IPS-18c (cell line): ENCODE measurements around the gene TBC1D14.
A peak's percentile ranks its signal among the peaks of the same experiment; 100 is the strongest.
"Not testable (repeated sequence)": the region's sequence is repeated elsewhere in the genome, so short reads cannot be mapped to it uniquely, and the experiment has no call there.

Experiments
- H3K4me3 ChIP-seq: 2 replicates; pipeline ENCODE4 v1.7.0; 2013; ENCODE audit warnings: low read depth, mild to moderate bottlenecking, low read length, moderate library complexity; ENCODE audit not compliant: insufficient read depth
- H3K9me3 ChIP-seq: one replicate; pipeline ENCODE4 v1.6.1; 2013; ENCODE audit warnings: mild to moderate bottlenecking, low read length, moderate library complexity; ENCODE audit not compliant: control insufficient read depth, insufficient read depth

TBC1D14 gene

GRCh38 chr4:6969826-6970800 lies 60.5 kb downstream of the TBC1D14 start:
- Histone ChIP-seq H3K9me3 (no peaks in the 10 kb centered on the region), H3K4me3 (no peak overlapping the region)

GRCh38 chr4:6971536-6972374 lies 62.1 kb downstream of the TBC1D14 start:
- H3K9me3 ChIP-seq: no peaks in the 10 kb centered on the region
- H3K4me3 ChIP-seq: no peak overlapping the region

- Histone ChIP-seq H3K4me3 (no peak overlapping the region), H3K9me3 (no peaks in the 10 kb centered on the region)
Observed at GRCh38 chr4:6972375-6972650, 62.7 kb downstream of the TBC1D14 start.

DNA sequence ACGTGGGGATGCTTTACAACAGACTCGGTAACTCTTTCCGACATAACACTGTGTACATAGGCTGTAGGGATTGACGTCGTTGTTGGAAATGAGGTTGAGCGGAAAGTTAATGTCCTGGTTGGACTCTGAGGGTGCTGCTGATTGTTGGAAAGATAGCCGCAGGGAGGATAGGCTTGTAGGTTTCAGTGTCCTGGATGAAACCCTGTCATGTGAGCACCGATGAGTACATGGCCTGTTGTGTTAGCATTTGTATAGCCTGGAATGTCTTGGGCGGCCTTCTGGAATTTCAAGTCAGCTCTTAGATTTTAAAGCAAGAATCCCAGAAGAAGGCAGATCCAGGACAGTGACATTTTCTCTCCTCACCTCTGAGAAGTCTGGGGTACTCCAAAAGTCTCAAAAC lies 63.3 kb downstream of the TBC1D14 start:
- no peaks in the 10 kb centered on the region for H3K9me3 ChIP-seq
- H3K4me3 ChIP-seq: no peak overlapping the region

DNA sequence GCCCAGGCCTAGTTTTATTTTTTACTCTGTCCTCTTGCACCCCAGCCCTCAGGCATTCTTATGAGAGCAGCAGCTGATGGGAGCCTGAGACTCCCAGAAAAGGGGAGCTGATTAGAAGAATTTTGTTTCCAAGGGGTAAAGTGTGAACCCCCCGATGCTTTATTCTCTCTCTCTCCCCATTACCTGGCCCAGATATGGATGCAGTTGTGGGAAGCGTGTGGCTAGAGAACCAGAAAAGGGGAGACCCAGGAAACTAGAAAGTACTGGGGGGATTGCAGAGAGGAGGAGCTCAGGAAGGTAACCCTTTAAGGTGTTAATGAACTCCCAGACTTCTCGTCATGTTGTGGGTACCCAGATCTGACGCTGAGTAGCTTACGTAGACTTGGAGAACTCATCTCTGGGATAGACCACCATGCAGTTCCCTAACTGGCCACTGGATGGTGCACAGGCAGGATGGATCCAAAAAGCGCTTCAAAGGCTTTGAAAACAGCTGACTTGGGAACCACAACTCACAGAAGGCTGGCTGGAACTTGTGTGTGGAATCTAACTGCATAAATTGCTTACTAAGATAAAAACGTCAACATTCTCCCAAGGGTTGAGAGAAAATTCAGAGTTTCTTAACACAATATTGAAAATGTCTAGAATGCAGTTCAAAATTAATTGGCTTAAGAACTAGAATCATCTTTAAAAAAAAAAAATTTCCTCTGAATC lies 64.7 kb downstream of the TBC1D14 start:
- Histone ChIP-seq H3K9me3 (no peaks in the 10 kb centered on the region), H3K4me3 (no peak overlapping the region)

DNA sequence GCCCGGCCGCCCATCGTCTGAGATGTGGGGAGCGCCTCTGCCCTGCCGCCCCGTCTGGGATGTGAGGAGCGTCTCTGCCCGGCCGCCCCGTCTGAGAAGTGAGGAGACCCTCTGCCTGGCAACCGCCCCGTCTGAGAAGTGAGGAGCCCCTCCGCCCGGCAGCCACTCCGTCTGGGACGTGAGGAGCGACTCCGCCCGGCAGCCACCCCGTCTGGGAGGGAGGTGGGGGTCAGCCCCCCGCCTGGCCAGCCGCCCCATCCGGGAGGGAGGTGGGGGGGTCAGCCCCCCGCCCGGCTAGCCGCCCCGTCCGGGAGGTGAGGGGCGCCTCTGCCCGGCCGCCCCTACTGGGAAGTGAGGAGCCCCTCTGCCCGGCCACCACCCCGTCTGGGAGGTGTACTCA lies 68.2 kb downstream of the TBC1D14 start:
- H3K4me3 ChIP-seq, H3K9me3 ChIP-seq: not testable (repeated sequence)

DNA sequence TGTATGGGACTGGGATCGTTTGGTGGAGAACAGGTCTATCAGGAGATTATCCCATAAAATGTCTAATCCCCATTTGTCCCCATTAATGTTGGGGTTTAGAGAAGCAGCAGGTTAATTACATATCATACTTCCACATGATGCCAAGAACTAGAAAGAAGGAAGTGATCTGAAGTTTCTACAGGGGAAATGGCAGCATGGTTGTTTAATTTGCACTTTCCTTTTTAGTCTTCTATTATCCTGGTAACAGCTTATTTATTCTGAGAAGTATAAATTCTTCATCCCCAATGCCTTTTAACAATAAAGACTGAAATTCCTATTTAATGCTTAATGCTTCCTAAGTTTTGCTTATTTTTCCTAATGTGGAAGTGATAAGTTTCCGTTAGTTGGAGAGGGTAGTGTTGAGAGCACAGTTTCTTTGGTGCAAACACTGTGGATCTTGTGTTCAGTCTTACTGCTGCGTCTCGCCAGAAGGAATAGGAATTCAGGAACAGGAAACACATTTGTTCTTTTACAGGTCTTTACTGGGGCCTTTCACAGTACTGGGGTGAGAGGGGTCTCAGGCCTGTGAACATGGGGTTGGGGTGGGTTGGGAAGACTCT lies 74.0 kb downstream of the TBC1D14 start:
- Histone ChIP-seq H3K9me3 (no peaks in the 10 kb centered on the region), H3K4me3 (no peak overlapping the region)

- H3K9me3 ChIP-seq: no peaks in the 10 kb centered on the region
- H3K4me3 ChIP-seq: no peak overlapping the region
Observed at GRCh38 chr4:6984612-6985425, 75.2 kb downstream of the TBC1D14 start.

- Histone ChIP-seq H3K9me3 (no peaks in the 10 kb centered on the region), H3K4me3 (peak overlapping the region; percentile 78)
Observed at GRCh38 chr4:6986072-6986780, 76.6 kb downstream of the TBC1D14 start.

DNA sequence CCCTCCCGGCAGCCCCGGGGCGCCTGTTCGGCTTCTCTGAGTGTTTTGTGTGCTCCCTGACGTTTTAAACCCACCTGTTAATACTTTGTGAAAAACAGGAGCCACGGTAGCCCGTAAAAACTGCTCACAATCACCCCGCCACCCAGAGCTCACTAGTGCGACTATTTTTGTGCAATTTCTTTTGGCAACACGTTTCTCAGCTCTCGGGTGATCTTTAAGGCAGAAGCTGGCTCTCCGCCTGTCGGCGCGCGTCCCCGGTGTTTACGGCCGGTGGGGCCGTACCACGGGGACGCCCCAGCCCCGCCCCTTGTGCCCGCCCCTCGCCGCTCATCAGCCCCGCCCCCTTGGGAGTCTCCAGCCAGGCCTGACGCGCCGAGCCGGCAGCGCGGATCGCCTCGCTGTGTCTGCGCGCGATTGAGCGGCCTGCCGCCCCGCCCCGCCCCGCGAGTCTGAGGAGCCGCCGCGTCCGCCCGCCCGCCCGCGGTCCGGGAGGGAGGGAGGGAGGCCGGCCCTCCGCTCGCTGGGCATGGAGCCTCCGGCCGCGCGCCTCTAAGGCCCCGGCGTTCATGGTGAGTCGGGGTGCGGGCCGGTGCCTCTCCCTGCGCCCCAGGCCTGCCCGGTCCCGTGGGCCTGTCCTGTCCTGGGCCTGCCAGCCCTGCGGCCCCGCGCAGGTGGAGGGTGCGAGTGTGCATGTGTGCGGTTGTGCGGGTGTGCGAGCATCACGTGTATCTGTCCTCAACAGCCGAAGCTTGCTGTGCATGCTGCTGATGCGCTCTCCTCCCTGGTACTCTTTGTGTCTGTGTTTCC lies 77.4 kb downstream of the TBC1D14 start:
- H3K4me3 ChIP-seq: peak overlapping the region; percentile 98
- H3K9me3 ChIP-seq: no peaks in the 10 kb centered on the region

- Histone ChIP-seq H3K4me3 (peak overlapping the region; percentile 98), H3K9me3 (no peaks in the 10 kb centered on the region)
Observed at GRCh38 chr4:6987588-6987961, 77.9 kb downstream of the TBC1D14 start.

DNA sequence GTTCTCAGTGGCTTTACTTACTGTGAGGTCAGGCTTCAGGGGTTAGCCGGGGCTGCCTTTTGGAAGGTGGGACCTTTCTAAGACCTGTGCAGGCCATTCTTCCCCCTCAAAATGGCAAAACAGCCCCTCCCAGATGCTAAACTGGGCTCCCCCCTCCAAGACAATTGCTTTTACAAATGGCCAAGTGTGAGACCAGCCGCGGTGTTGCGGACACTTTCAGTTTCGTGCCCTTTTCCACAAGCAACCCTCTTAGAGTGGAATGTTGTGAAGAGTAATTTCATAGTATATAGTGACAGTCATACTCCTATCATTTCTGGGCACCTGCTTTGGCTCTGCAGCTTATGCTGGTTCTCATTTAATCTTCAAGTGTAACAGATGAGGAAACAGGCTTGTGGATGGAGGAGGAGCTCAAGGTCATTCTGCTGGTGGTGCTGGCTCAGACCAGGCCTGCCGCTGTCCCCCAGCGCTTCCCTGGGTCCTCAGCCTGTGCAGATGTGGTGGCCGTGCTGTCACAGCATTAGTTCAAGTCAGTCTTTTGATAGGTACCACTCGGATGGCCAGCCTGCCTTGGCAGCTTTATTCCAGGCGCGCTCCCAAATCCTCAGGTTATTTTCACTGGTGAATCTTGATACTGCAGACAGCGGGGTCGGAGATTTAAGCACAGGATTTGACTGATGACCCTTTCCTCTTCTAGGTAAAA lies 78.5 kb downstream of the TBC1D14 start:
- Histone ChIP-seq H3K4me3 (peak overlapping the region; percentile 98), H3K9me3 (no peaks in the 10 kb centered on the region)

DNA sequence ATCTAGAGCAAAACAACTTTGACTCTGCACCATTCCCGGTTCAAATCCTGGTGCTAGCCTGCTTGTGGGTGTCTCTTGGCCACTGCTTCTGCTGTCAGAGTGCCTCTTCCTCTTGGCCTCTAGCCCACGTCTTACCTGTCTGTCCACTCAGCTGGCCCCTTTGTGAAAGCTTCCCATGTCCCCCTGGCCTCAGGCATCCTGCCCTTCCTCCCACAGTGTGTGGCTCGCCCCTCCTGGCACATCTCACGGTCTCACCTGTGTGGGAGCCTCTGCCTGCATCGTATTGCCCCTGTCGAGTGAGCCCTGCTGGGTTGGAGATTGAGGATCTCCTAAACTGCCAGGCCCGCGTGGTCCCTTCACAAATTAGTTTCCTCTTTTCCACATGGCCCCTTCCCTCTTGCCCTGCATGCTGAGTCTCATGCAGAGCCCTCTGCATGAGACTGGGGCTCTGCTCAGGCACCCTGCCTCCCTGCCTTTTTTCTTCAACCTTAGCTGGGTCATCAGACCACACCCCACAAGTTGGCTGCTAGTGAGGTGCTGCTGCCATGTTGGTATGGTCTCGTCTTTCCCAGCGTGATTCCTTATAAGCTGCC lies 79.8 kb downstream of the TBC1D14 start:
- H3K4me3 ChIP-seq: no peak overlapping the region
- H3K9me3 ChIP-seq: no peaks in the 10 kb centered on the region

- Histone ChIP-seq H3K9me3 (no peaks in the 10 kb centered on the region), H3K4me3 (no peak overlapping the region)
Observed at GRCh38 chr4:6990661-6991060, 81.0 kb downstream of the TBC1D14 start.

DNA sequence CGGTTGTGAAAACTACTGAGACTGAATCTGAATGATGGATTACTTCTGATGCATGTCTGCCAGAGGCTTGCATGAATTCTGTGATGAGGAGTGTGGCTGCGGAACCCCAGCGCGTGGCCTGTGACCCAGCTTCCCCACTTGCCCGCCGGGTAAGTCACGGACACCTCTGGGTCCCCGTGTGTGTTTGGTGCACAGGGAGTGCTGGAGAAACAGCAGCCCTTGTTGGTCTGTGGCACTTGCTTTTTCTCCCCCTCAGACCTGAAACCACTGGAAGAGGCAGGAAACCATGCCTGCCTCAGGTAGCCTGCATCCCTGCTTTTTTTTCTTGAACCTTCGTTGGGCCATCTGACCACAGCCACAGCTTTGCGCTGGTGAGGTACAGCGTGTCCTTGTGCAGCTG lies 81.6 kb downstream of the TBC1D14 start:
- Histone ChIP-seq H3K9me3 (no peaks in the 10 kb centered on the region), H3K4me3 (no peak overlapping the region)
